IMR-90 (cell line): ENCODE results near the gene CACNA2D3. TPM values are rescaled to one million over a fixed set of nuclear protein-coding genes. Genes with fewer than 3 reads are reported as not detected.

Experiments
- ATAC-seq: fragments of 200-7000 bp; cut with Tn5 transposase; 2 replicates; pipeline ENCODE4 v1.9.1; 2020; ENCODE audit warnings: low read depth, mild to moderate bottlenecking, moderate library complexity
- BruUV-seq: library from RNA; stranded (reverse); fragments of 400-500 nt; replicated peaks from 2 replicates; lab custom pipeline; 2021; lab: Mats Ljungman, UMichigan
- CTCF ChIA-PET: fragments of 300-600 bp; formaldehyde crosslinking; extraction: SDS; loops from one replicate; lab custom pipeline; 2021; ENCODE audit warnings: antibody characterized with exemption; lab: Yijun Ruan, JAX
- POLR2A ChIA-PET: fragments of 300-600 bp; sonication (Branson Sonifier 250); formaldehyde crosslinking; loops from one replicate; lab custom pipeline; 2022; ENCODE audit warnings: antibody characterized with exemption; ENCODE audit not compliant: unreplicated experiment; lab: Charles Lee
- DNase-seq: peaks from one replicate; pipeline ENCODE4 v3.0.0; 2013
- H2AFZ ChIP-seq: replicated peaks from 2 replicates; pipeline ENCODE3; 2013; ENCODE audit warnings: low read length, mild to moderate bottlenecking; ENCODE audit not compliant: poor library complexity
- H2AK5ac ChIP-seq: 2 replicates; pipeline ENCODE4 v1.6.1; 2013; ENCODE audit warnings: low read depth, low read length, inconsistent platforms
- H2AK9ac ChIP-seq: replicated peaks from 2 replicates; pipeline ENCODE3; 2013; ENCODE audit warnings: mild to moderate bottlenecking, low read depth, low read length, moderate library complexity; ENCODE audit not compliant: poor library complexity
- H2BK120ac ChIP-seq: 2 replicates; pipeline ENCODE4 v1.6.1; 2013; ENCODE audit warnings: low read depth, low read length, inconsistent platforms
- H2BK15ac ChIP-seq: 3 replicates; pipeline ENCODE4 v1.6.1; 2013; ENCODE audit warnings: low read depth, low read length, inconsistent platforms
- H2BK20ac ChIP-seq: 2 replicates; pipeline ENCODE4 v1.6.1; 2013; ENCODE audit warnings: low read depth, mild to moderate bottlenecking, inconsistent platforms, low read length, moderate library complexity
- H2BK5ac ChIP-seq: 2 replicates; pipeline ENCODE4 v1.6.1; 2013; ENCODE audit warnings: mild to moderate bottlenecking, low read depth, low read length, inconsistent platforms; ENCODE audit not compliant: poor library complexity, severe bottlenecking
- H3K14ac ChIP-seq: replicated peaks from 2 replicates; pipeline ENCODE4 v1.6.1; 2013; ENCODE audit warnings: low read depth, low read length, inconsistent platforms
- H3K18ac ChIP-seq: 2 replicates; pipeline ENCODE4 v1.6.1; 2013; ENCODE audit warnings: low read depth, low read length, control low read depth
- H3K23ac ChIP-seq: 2 replicates; pipeline ENCODE4 v1.6.1; 2013; ENCODE audit warnings: low read depth, low read length, inconsistent platforms
- H3K27ac ChIP-seq: 2 replicates; pipeline ENCODE4 v1.5.1; 2013; ENCODE audit warnings: mild to moderate bottlenecking, control low read depth, low read length; ENCODE audit not compliant: insufficient read depth
- H3K27me3 ChIP-seq: 2 replicates; pipeline ENCODE4 v1.6.1; 2013; ENCODE audit warnings: low read length; ENCODE audit not compliant: control insufficient read depth, insufficient read depth
- H3K36me3 ChIP-seq: 2 replicates; pipeline ENCODE4 v1.6.1; 2013; ENCODE audit warnings: low read length, mixed read lengths; ENCODE audit not compliant: control insufficient read depth, insufficient read depth
- H3K4ac ChIP-seq: 2 replicates; pipeline ENCODE4 v1.6.1; 2013; ENCODE audit warnings: low read depth, low read length, inconsistent platforms
- H3K4me1 ChIP-seq: 2 replicates; pipeline ENCODE4 v1.6.1; 2013; ENCODE audit warnings: low read length, mixed read lengths; ENCODE audit not compliant: control insufficient read depth, insufficient read depth
- H3K4me2 ChIP-seq: 2 replicates; pipeline ENCODE4 v1.6.1; 2013; ENCODE audit warnings: low read depth, mild to moderate bottlenecking, control low read depth, low read length, moderate library complexity
- H3K4me3 ChIP-seq: 2 replicates; pipeline ENCODE4 v1.5.1; 2013; ENCODE audit warnings: low read depth, mild to moderate bottlenecking, control low read depth, low read length, moderate library complexity; ENCODE audit not compliant: insufficient read depth
- H3K56ac ChIP-seq: 2 replicates; pipeline ENCODE4 v1.6.1; 2013; ENCODE audit warnings: low read length, inconsistent platforms; ENCODE audit not compliant: insufficient read depth; ENCODE audit errors: extremely low read depth
- H3K79me1 ChIP-seq, 2 experiments: 2 replicates each; pipeline ENCODE4 v1.6.1; 2013; ENCODE audit warnings: low read length in 2 of 2, inconsistent platforms in 1 of 2, low read depth in 1 of 2
- H3K9ac ChIP-seq: 2 replicates; pipeline ENCODE4 v1.6.1; 2013; ENCODE audit warnings: low read depth, low read length, control low read depth
- H3K9me1 ChIP-seq: 2 replicates; pipeline ENCODE4 v1.6.1; 2013; ENCODE audit warnings: low read length, inconsistent platforms; ENCODE audit not compliant: insufficient read depth
- H3K9me3 ChIP-seq: 2 replicates; pipeline ENCODE4 v1.6.1; 2013; ENCODE audit warnings: low read length; ENCODE audit not compliant: control insufficient read depth, insufficient read depth
- H4K20me1 ChIP-seq: 2 replicates; pipeline ENCODE4 v1.6.1; 2013; ENCODE audit warnings: low read length, inconsistent platforms; ENCODE audit not compliant: insufficient read depth
- H4K5ac ChIP-seq: 2 replicates; pipeline ENCODE4 v1.6.1; 2013; ENCODE audit warnings: mild to moderate bottlenecking, low read depth, low read length, control low read depth
- H4K8ac ChIP-seq, 2 experiments: 2 replicates each; pipeline ENCODE4 v1.6.1; 2013; ENCODE audit warnings: low read depth in 2 of 2, low read length in 2 of 2, control low read depth in 1 of 2, inconsistent platforms in 1 of 2
- H4K91ac ChIP-seq: 2 replicates; pipeline ENCODE4 v1.6.1; 2013; ENCODE audit warnings: low read depth, low read length, inconsistent platforms; ENCODE audit not compliant: insufficient read depth
- CEBPB ChIP-seq: IDR thresholded peaks from 2 replicates; pipeline ENCODE4 v1.6.1; 2012; ENCODE audit warnings: low read depth, low read length, improper control_type of control experiment
- CHD1 ChIP-seq: IDR thresholded peaks from 2 replicates; pipeline ENCODE4 v1.6.1; 2012; ENCODE audit warnings: low read depth, low read length, improper control_type of control experiment
- FOS ChIP-seq: fragments of 150-350 bp; IDR thresholded peaks from 2 replicates; pipeline ENCODE4 v1.6.1; 2016; ENCODE audit warnings: low read depth, low read length
- MAFK ChIP-seq: IDR thresholded peaks from 2 replicates; pipeline ENCODE4 v1.6.1; 2012; ENCODE audit warnings: low read depth, low read length, improper control_type of control experiment
- MAZ ChIP-seq: IDR thresholded peaks from 2 replicates; pipeline ENCODE4 v1.6.1; 2012; ENCODE audit warnings: low read depth, mild to moderate bottlenecking, low read length, improper control_type of control experiment, moderate library complexity, borderline replicate concordance
- NFE2L2 ChIP-seq: fragments of 150-350 bp; IDR thresholded peaks from 2 replicates; pipeline ENCODE4 v1.6.1; 2016; ENCODE audit warnings: low read depth, mild to moderate bottlenecking, low read length
- POLR2A ChIP-seq: IDR thresholded peaks from 2 replicates; pipeline ENCODE4 v1.6.1; 2012; ENCODE audit warnings: mild to moderate bottlenecking, low read depth, low read length
- RCOR1 ChIP-seq: IDR thresholded peaks from 2 replicates; pipeline ENCODE4 v1.6.1; 2012; ENCODE audit warnings: mild to moderate bottlenecking, low read length, improper control_type of control experiment; ENCODE audit not compliant: insufficient replicate concordance
- WGBS, 2 experiments: methylation state at CpG; one replicate each; pipeline versions ENCODE4 v1.1.5 to v1.1.7; 2013; ENCODE audit warnings: missing lambda C conversion rate in 2 of 2; ENCODE audit not compliant: insufficient read length in 1 of 2; ENCODE audit errors: extremely low coverage in 2 of 2; 5-methylcytosine and 5-hydroxymethylcytosine counted together
- dilution Hi-C: fragments of 300-500 bp; cut with HindIII; formaldehyde crosslinking; loops from one replicate; pipeline ENCODE4 v1.14.3; 2018; ENCODE audit warnings: low sequenced_read_pairs; ENCODE audit not compliant: unreplicated experiment
- in situ Hi-C: fragments of 300-500 bp; cut with MboI; formaldehyde crosslinking; loops from 3 replicates; pipeline ENCODE4 v1.14.3; 2019; ENCODE audit warnings: low sequenced_read_pairs, inconsistent platforms, mixed read lengths
- intact Hi-C: fragments of 100-400 bp; cut with micrococcal nuclease; formaldehyde crosslinking; loops from 2 replicates; pipeline ENCODE4 v1.10.0; 2022
- polyA plus RNA-seq, 3 experiments: library from polyadenylated mRNA; depleted of rRNA; stranded (reverse); fragments of >200 nt; gene quantifications; 2 replicates each; pipeline ENCODE4 v1.2.3, GENCODE V29; 2012; ENCODE audit warnings: low replicate concordance in 1 of 3
- total RNA-seq: library from RNA; depleted of rRNA; stranded (reverse); fragments of >200 nt; gene quantifications from 2 replicates; pipeline ENCODE4 v1.2.3, GENCODE V29; 2012
- TF ChIP-seq, protein P1 (sequence below): fragments of 150-350 bp; IDR thresholded peaks from 2 replicates; pipeline ENCODE4 v1.6.1; 2016; ENCODE audit warnings: low read depth, mild to moderate bottlenecking, low read length, moderate library complexity, borderline replicate concordance

Gene CACNA2D3
- total and polyA plus RNA-seq, 2 of the 4 experiments (the other 2 are of a cell fraction): 0.36 to 0.41 TPM

DNA sequence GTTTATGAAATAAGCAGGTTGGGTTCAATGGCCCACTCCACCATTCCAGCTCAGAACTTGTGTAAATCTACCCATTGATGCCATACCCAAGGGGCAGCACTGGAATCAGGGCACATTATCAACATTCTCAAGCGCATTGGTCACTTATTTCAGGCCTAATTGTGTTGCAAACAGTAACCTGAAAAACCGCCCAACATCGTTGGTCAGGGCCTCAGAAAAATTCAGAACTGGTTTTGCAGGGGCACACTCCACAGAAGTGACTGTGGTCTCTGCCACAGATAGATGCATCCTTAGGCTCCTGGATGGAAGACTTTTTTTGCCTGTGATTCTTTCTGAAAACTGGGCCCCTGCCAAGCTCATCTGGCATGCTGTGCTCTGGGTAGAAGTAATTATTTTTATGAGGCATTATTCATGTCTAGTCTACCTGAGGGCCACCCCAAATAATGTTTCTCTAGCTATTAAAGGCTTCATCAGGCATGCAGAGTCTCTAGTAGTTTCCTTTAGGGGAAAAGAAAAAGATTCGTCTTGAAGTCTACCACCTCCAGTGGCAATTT lies 827.2 kb downstream of the CACNA2D3 start:
- H2AK5ac ChIP-seq: 0 out of 2 replicates have a peak overlapping the region, but pooled peaks have one; percentile 24
- H2AFZ ChIP-seq: no peak overlapping the region
- peaks cover 16% of the 10 kb centered on the region for H3K4me1 ChIP-seq
- ChIA-PET POLR2A (interaction anchor here (0.6 kb wide), 1 partner anchor 528 kb away, joined by 5 read pairs; no protein-coding TSS in a partner anchor), CTCF (interaction anchor here (0.8 to 1.6 kb wide), 4 partner anchors 13 to 81 kb away, joined by 3 to 4 read pairs (median 3); no protein-coding TSS in a partner anchor)
- H3K36me3 ChIP-seq: no peaks in the 10 kb centered on the region
- no peak overlapping the region for H2BK20ac ChIP-seq
- intact Hi-C loops (loop anchor here (2.0 to 5.0 kb wide), 6 partner anchors 97 to 948 kb away; no protein-coding TSS in a partner anchor), in situ Hi-C loops (loop anchor here (5.0 to 10.0 kb wide), 3 partner anchors 218 to 775 kb away; no protein-coding TSS in a partner anchor), dilution Hi-C loops (no loop called here)
- H3K56ac ChIP-seq: no peak overlapping the region
- H3K9ac ChIP-seq: no peak overlapping the region
- H2BK120ac ChIP-seq: peak overlapping the region; percentile 81
- H3K27ac ChIP-seq: no peak overlapping the region
- H3K9me3 ChIP-seq: no peaks in the 10 kb centered on the region
- H3K4me3 ChIP-seq: no peak overlapping the region
- no peaks in the 10 kb centered on the region for H3K27me3 ChIP-seq
- no peak overlapping the region for H3K4me2 ChIP-seq
- no peak overlapping the region for H4K8ac ChIP-seq
- TF ChIP-seq CHD1 (no peak), MAZ (no peak), NFE2L2 (no peak), MAFK (no peak), CEBPB (no peak), POLR2A (no peak), RCOR1 (no peak), FOS (no peak)
- TF ChIP-seq, protein P1, sequence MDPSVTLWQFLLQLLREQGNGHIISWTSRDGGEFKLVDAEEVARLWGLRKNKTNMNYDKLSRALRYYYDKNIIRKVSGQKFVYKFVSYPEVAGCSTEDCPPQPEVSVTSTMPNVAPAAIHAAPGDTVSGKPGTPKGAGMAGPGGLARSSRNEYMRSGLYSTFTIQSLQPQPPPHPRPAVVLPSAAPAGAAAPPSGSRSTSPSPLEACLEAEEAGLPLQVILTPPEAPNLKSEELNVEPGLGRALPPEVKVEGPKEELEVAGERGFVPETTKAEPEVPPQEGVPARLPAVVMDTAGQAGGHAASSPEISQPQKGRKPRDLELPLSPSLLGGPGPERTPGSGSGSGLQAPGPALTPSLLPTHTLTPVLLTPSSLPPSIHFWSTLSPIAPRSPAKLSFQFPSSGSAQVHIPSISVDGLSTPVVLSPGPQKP: no peak
- no peak overlapping the region for H2AK9ac ChIP-seq
- H4K91ac ChIP-seq: peak overlapping the region; percentile 47
- H4K20me1 ChIP-seq: no peaks in the 10 kb centered on the region
- WGBS, 2 experiments: 100% methylated on average over 2 of the region's 4 CpGs; no CpG with 5 or more reads in 1 of the 2 experiments
- peaks cover 5 to 15% of the 10 kb centered on the region in 2 experiments; a peak in 3 of 4 replicates for H3K79me1 ChIP-seq
- H2BK5ac ChIP-seq: no peak overlapping the region
- peak overlapping the region; percentile 50; the same call in 1 of the 2 replicates for H3K4ac ChIP-seq
- no peak overlapping the region for H3K18ac ChIP-seq
- no peak for DNase-seq
- H2BK15ac ChIP-seq: no peak overlapping the region; the same call in 2 of the 3 replicates
- H3K14ac ChIP-seq: no peak overlapping the region; the same call in 1 of the 2 replicates
- H3K23ac ChIP-seq: no peak overlapping the region
- H3K9me1 ChIP-seq: peaks cover 17% of the 10 kb centered on the region
- ATAC-seq: no peak
- H4K5ac ChIP-seq: no peak overlapping the region
- no TSS peak for BruUV-seq
